HG02623 (cell line): ENCODE results near the gene ANO3.

ENCODE experiments used
- ATAC-seq: cut with Tn5 transposase; IDR thresholded peaks from one replicate; pipeline ENCODE4 v1.9.1; 2021; ENCODE audit warnings: moderate library complexity; ENCODE audit not compliant: unreplicated experiment

ANO3 gene

DNA sequence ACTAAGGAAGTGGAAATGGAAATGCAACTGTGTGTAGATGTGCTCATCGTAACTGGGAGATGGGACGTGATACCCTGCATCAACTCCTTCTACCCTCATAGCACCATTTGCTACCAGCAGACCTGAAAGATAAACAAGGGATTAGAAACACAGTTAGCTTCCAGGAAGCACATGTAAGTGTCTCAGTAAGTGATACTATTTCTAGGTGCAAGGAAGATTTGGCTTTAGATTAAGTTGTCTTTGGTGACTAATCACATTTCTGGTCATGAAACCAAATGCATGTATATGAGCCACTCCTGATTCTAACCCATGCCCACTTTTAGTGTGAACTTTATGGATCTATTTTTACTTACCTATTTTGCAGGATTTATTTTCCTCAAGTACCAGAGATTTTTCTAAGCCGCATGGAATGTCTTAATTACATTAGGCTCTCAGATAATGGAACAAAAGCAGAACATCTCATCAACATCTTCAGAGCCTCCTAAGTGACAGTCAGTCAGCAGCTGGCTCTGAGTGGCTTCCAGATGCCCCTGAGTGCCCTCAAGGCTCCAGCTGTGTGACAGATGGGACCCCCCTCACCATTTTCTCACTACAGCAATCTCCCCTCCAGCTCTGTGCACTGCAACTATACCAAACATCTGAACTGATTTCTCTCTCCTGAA lies 368.8 kb downstream of the ANO3 start:
- no peak for ATAC-seq

- ATAC-seq = no peak
These were observed 370.5 kb downstream of the ANO3 start for GRCh38 chr11:26702406-26702805.

DNA sequence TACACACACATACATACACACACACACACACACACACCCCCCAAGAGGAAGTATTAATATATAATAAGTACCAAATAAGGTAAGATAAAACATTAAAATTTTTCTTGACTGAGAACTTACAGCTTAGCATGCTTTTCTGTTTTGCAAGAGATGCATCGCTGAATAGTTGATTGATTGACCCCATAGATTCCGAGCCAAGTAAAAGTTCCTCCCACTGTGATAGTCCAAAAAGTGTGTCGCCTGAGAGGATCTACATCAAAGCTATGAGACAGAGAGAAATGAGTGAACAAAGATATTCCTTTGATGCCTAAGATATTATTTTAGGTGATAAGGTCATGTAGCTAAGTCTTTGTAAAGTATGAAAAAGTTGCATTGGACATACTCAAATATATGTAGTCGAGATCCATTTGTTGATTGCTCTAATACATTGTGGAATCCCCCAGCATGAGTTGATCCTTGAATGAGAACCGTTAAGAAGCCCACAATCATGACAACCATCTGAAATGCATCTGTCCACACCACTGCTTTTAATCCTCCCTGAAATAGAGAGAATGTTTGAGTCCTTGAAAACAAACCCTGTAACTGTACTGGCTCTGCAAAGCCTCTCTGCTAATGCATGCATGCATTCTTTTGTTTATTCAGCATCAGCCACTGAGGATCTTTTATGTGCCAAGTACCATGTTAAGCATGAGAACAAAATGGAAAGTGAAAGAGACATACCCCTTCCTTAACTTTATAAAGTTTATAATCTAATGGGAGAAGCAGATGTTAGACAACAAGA lies 371.7 kb downstream of the ANO3 start:
- ATAC-seq = no peak

DNA sequence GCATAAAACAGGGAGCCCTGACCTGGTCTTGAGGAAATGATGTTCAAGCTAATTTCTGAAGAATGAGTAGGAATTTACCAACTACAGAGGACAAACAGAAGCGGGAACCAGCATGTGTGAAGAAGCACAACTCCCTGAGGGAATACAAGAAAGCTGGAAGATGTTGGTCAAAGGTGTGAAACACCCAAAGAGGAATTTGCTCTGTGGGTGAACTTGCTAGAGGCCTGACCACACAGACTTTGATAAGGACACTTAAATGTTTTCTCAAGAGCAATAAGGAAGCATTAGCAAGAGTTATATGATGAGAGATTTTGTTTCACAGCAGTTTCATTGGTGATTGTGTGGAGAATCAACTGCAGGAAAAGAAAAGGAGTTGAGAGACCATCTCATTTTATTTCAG lies 372.3 kb downstream of the ANO3 start:
- ATAC-seq = no peak

DNA sequence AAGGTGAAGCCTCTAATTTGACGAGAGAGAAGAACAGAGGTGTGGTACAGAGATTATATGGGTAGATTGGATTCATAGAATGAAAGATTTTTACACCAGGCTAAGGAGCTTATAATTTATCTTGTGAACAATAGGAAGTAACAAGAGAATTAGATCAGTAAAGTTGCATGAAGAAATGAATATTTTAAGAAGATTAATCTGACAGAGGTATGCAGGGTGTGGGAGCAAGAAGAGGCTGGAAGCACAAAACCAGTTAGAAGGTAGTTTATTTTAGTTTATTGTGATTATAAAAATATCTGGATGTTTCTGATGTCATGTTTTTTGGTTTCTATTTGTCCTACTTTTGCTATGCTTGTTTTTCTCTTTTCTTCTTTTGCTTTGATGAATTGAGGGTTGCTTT lies 374.3 kb downstream of the ANO3 start:
- ATAC-seq = no peak

- ATAC-seq = no peak
These were observed 377.0 kb downstream of the ANO3 start for GRCh38 chr11:26708736-26709456.

DNA sequence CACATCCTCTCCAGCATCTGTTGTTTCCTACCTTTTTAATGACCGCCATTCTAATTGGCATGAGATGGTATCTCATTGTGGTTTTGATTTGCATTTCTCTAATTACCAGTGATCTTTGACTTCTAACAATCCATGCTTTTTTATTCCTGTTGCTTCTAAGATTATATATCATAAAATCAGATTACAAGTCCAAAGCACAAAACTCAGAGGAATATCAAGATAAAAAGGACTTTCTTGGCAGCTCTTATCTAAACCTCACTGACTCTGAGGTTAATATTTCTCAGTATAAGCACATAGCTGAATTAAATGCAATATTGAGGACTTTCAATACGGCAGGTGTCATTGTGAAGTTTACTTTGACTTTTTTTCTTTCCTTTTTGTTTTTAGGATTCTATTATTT lies 378.6 kb downstream of the ANO3 start:
- ATAC-seq = no peak

GRCh38 chr11:26712497-26712896 lies 380.6 kb downstream of the ANO3 start:
- ATAC-seq = no peak
